SK-N-SH treated with all-trans-retinoic acid at 6 μM for 48 hours (cell line): ENCODE measurements around the gene DIP2C.

Experiments used
- ARNTL ChIP-seq: fragments of 450-650 bp; formaldehyde crosslinking; IDR thresholded peaks from 2 replicates; pipeline ENCODE4 v1.5.0; 2020; ENCODE audit warnings: low read depth, mild to moderate bottlenecking, moderate library complexity, borderline replicate concordance
- CREB5 ChIP-seq: fragments of 250-450 bp; sonication (Bioruptor Pico); IDR thresholded peaks from 2 replicates; pipeline ENCODE4 v1.5.1; 2020; ENCODE audit warnings: low read depth, mild to moderate bottlenecking, moderate library complexity
- PATZ1 ChIP-seq: fragments of 250-450 bp; sonication (Bioruptor Pico); IDR thresholded peaks from 2 replicates; pipeline ENCODE4 v1.8.0; 2020; ENCODE audit warnings: mild to moderate bottlenecking, moderate library complexity, borderline replicate concordance
- POU6F1 ChIP-seq: fragments of 250-450 bp; sonication (Bioruptor Pico); IDR thresholded peaks from 2 replicates; pipeline ENCODE4 v1.8.0; 2021; ENCODE audit warnings: low read depth, mild to moderate bottlenecking, moderate library complexity, borderline replicate concordance
- SNAI2 ChIP-seq: fragments of 250-450 bp; sonication (Bioruptor Pico); IDR thresholded peaks from 2 replicates; pipeline ENCODE4 v1.5.0; 2020; ENCODE audit warnings: mild to moderate bottlenecking, moderate library complexity
- TCF4 ChIP-seq: fragments of 250-450 bp; sonication (Bioruptor Pico); IDR thresholded peaks from 2 replicates; pipeline ENCODE4 v1.8.0; 2021; ENCODE audit warnings: mild to moderate bottlenecking, moderate library complexity, borderline replicate concordance
- ZFP30 ChIP-seq: fragments of 450-650 bp; formaldehyde crosslinking; IDR thresholded peaks from 2 replicates; pipeline ENCODE4 v1.5.0; 2022; ENCODE audit warnings: mild to moderate bottlenecking, moderate library complexity

GRCh38 chr10:235915-236314 lies 453.6 kb downstream of the DIP2C start:
- no peak for TF ChIP-seq ZFP30 (CRISPR knock-in tag)
- TF ChIP-seq ARNTL (CRISPR knock-in tag), result no peak
- TF ChIP-seq CREB5 (CRISPR knock-in tag), result no peak
- no peak for TF ChIP-seq SNAI2 (CRISPR knock-in tag)
- TF ChIP-seq POU6F1 (CRISPR knock-in tag), result no peak
- no peak for TF ChIP-seq TCF4 (CRISPR knock-in tag)
- no peak for TF ChIP-seq PATZ1
